NCI-H526 (cell line): Measurements from ENCODE around the gene SLC12A4.
"Not testable (repeated sequence)": the region's sequence is repeated elsewhere in the genome, so short reads cannot be mapped to it uniquely, and the experiment has no call there.

ENCODE experiments used
- DNase-seq, 2 experiments: peaks; one replicate each; lab custom pipeline; 2025; lab: John Stamatoyannopoulos, UW

The SLC12A4 gene

DNA sequence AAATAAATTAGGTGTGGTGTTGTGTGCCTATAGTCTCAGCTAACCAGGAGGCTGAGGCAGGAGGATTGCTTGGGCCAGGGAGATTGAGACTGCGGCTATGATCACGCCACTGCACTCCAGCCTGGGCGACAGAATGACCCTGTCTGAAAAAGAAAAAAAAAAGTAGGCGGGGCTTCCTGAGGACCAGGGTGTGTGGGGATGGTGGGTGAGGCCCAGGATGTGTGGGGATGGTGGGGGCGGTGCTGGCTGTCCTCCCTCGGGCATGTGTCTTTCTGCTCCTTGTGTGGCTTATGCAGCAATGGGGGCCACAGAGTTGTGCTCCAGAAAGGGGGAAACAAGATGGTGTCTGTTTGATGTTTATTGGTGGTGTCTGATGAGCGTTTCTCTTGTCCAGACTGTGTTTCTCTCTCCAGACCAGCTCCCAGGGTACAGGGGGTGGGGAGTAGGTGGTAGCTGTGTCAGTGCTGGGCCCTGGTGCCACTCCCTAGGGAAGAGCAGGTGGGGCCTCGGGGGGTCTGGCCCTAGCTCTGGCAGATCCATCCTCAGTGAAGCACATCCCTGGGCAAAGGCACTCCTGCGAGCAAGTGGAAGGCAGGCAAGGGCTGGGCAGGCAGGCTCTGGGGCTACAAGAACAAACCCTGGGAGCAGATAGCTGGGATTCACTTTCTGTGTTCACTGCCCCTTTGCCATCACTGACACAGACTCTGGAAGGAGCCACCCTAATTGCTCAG lies 26.8 kb downstream of the SLC12A4 start:
- DNase-seq, result no peak

DNA sequence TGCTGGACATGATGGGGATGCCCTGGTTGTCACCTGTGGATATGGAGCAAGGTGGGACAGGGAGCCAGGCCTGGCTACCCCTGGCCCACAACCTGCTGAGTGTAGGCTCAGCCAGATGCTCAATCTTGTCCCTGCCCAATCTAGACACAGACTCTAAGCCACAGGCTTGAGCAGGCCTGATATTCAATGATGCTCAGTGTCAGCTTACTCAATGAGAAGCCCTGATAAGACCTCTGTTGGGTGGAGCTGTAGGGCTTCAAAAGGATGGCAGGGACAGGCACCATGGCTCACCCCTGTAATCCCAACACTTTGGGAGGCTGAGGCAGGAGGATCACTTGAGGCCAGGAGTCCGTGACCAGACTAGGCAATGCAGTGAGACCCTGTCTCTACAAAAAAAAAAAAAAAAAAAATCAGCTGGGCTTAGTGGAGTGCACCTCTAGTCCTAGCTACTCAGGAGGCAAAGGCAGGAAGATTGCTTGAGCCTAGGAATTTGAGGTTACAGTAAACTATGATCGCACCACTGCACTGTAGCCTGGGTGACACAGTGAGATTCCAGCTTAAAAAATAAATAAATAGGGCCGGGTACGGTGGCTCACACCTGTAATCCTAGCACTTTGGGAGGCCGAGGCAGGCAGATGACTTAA lies 27.9 kb downstream of the SLC12A4 start:
- DNase-seq, result no peak

DNA sequence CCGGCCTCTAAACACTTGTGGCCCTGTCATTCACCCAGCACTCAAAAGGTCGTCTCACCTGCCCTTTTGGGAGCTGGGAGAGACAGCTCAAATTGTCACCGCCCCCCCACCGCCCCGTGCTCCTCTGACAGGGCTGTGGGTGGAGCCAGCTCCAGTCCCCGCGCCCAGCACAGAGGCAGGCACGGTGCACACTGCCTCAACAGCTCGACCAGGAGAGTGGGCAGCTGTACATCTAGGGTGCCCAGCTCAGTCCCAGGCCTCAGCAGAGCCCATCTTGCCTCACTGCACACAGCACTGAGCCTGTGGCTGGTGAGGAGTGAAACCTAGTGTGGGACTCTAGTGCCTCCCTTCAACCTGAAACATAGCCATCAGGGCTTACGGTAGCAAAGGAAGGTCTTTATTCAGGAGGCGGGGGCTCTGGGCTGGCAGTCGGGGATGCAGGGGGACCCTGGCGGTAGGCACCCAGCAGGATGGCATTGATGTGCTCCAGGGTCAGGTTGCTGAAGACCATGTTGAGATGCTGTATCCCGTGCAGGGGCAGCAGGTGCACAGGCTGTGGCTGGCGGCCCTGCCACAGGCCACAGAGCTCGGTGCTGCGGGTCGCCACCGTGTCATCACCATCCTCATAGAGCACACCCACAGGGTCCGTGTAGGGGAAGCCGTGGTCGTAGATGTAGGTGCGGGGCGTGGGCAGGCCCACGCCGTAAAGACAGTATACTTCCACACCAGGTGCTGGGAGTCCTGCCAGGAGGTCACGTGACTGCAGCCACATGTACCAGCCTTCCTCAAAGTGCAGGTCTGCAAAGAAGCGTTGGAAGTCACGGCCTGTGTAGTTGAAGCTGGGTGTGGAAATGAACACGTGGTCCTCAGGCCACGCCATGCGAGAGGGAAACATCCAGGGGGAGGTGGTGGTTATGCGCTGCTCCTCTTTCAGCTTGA lies 28.7 kb downstream of the SLC12A4 start:
- DNase-seq, result no peak

DNA sequence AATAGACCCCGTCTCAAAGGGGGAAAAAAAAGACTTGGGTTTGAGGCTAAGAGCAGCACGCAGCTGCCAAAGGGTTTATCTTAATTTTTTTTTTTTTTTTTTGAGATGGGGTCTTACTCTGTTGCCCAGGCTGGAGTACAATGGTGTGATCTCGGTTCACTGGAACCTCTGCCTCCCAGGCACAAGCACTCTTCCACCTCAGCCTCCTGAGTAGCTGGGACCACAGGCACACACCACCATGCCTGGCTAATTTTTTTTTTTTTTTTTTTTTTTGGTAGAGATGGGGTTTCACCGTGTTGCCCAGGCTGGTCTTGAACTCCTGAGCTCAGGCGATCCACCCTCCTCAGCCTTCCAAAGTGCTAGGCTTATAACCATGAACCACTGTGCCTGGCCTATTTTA lies 30.7 kb downstream of the SLC12A4 start:
- not testable (repeated sequence) for DNase-seq

DNA sequence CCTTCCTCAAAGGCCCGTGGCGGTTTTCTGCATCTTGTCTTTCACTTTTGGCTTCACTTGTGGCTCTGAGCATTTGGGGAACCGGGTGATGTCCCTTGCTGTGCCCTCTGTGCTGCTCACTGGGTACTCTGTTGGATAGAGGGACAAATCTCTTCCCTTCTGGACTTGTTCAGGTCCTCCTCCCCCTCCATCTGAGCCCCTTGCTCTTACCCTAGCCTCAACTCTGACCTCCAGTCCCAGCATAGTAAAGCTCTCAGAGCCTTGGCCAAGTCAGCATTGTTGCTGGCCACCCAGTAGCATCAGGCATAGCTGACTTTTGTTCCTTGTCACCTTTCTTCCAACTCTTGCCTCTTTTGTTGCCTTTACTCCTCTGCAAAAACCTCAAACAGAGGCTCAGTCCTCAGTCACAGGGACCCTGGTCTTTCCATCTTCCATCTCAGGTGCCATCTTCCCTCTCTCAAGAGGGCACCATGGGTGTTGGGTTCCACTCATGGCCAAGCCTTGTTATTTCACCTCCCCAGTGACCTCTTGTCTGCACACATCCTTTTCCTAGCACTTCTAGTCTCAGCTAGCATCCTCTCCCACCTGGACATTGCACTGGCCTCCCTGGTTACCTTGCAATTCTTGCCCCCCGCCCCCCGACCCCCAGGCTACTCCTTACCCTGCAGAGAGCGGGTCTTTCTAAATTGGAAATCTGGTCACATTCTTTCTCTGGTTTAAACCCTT lies 31.4 kb downstream of the SLC12A4 start:
- DNase-seq, result no peak

DNA sequence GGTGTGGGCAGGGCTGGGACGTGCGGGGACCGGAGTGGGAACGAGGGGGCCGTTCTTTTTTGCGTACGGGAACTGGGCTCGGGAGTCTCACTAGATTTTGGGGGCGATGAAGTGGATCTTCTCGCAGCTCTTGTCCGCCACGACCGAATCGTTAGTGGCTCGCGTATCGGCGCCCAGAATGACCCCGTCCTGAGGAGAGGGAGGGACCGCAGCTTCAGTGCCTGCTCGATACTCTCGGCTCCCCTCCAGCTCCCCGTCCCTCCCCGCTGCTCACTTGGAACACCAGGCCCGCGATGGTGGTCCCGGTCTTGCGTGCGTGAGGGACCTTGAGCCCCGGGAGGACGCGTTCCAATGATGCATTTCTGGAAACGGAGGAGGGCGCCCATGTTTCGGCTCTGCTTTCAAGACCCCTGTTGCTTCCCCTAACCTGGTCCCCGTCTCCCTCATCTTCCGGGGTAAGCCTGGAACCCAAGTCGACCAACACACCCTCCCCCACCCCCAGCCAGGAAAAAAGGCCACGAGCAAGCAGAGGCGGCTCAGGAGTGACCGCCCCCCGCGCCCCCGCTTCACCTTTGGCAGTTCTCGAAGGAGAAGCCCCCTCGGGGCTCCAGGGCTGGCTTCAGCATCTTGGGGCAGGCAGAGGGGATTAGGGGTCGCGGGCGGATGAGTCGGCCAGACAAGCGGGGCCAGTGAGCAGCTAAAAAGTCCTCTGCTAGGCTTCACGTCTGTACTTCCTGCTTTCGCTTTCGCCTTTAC lies 32.1 kb downstream of the SLC12A4 start, which contains the start of gene PSMB10:
Gene PSMB10 (minus strand): TSS at position 727 of the 756 bp plus-strand sequence. CDS start 101 bp downstream, at position 626.
- peak in 1 of 2 experiments; percentile 40 for DNase-seq

DNA sequence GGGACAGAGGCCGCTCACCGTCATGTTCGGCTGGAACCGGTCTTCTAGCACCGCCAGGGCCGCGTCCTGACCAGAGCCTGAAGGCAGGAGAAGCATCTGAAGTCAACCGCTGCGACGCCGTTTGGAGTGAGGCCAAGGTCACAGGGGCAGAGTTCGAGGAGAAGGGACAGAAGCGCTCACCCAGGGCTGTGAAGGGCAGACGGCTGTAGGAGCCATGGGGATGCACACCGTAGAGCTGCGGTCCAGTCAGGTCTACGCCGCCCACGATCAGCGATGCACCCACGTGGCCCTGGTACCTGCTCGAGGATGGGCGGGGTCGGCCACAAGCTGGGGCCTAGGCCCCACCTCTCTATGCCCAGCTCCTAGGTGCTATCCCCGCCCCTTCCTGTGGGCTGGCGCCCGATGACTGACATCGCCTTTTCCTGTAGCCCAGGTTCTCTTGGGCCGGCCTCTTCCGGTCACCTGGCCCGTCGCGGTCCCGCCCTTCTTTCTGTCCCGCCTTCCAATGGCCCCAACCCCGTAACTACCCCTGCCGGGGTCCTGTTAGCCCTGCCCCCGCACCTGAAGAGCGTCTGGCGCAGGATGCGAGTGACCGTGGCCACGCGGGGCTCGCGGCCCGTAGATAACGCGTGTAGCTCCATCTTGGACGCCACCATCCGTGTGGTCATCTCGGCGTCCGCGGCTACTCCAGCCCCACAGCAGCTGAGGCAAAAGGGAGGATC lies 32.9 kb downstream of the SLC12A4 start:
- DNase-seq, result peak; percentile 94 to 97

DNA sequence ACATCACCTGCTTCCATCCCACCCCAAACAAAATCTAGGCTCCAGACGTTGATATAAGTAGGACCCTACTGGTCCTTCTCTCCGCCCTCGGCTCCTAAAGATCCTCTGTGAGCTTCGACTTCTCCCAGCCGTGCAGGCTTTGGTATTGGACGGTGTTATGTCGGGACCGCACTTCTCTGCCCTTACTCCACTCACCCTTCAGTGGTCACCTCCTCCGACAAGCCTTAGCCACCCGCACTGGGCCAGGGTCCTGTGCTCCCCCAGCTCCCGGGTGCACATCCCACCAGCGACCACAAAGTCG lies 33.4 kb downstream of the SLC12A4 start:
- DNase-seq, result peak in 1 of 2 experiments; percentile 43

DNA sequence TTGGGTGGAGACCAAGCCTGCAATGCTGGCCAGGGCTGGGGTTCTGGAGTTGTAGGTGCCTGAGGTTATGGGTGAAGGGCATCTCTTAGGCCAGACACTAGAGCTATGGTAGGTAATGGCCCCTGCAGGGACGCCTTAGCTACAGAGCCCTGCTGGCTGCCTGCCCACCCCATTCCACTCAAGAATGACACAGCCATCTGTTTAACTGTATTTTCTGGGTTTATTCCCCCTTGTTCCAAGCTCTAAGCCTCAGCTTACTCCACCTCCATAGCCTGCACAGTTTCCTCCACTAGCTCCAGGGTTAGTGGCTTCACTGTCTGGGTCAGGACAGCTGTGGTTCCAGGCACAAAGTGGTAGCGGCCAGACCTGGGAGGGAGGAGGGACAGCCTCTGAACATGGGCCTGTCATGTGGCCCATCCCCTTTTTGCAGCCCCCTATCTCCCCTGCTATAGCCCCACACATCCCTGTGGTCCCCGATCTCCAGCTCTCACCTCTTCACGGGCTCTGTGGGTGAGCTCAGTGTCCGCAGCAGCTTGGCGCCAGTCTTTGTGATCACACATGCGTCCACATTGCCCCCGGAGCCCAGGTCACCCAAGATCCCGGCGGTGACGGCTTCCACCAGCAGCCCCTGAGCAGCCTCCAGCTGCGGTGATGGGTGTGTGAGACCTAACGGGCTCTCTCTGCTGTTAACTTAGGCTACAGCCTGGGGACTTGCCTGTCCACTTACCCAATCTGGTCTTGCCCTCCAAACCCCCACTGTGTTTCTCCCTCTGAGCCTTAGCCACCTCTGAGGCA lies 33.9 kb downstream of the SLC12A4 start:
- peak in 1 of 2 experiments; percentile 36 for DNase-seq

DNA sequence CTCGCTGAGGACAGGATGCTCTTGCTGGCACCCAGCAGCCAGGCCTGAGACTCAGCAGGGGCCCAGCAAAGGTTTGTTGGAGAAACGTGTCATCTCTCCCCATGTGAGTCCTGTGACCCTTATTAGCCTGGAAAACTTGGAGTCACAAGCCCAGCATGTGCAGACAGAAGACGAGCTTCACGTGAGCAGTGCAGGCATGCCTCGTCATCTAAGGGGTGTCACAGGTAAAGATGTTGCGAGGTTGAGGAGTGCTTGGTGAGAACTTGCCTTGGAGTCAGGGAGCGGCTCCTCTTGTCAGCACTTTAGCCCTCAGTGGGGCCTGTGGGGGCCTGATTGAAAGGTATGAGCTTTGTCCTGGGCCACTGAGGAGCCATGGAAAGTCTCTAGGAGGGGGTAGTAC lies 34.6 kb downstream of the SLC12A4 start:
- DNase-seq, result no peak

DNA sequence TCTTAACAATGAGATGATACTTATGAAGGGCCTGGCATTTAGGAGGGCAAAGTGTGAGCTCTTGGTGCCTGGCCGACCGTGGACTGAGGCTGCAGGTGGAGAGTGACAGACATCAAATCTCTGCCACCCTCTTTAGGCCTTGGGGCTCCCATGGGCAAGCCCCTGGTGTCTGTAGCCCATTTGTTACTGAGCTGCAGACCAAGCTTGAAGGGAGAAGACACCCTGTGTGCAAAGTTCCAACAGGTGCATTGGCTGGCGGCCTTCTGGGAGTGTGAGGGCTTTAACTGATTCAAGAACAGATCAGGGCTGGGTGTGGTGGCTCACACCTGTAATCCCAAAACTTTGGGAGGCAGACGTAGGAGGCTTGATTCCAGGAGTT lies 36.0 kb downstream of the SLC12A4 start:
- no peak for DNase-seq

DNA sequence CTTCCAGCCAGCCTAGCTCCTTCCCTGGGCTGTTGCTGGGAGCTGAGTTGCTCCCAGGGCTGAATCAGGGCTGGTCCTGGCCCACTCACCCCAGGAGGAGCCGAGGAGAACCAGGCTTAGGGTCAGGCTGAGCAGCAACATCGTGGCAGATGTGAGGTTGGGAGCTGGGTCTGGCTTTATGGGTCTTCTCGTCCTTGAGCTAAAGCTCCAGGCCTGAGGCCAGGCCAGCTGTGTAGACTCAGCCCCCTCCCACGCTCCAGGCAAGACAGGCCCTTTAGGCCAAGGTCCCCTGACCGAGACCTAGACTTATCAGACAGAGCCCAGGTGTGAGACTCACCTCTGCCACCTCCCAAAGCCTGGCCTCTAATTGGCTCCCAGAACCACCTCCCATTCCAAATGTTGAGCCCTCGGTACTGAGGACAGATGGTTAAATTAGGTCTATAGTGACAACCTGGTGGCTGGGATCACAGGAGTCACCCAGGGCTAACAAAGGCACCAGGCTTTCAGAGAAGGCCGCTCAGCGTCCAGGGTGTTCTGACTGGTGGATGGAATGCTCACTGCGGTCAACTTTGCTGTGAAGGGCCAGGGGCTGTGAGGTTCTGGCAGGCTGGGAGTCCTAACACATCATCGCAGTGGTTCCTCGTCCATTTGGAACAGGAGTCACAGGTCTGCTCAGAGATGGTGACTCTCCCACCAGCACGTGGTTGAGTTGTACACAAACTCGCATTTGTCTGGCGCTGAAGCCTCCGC lies 36.5 kb downstream of the SLC12A4 start, which contains the start of gene CTRL:
Gene CTRL (minus strand): TSS at position 151 of the 750 bp plus-strand sequence. CDS start 10 bp downstream, at position 141.
- DNase-seq, result no peak

DNA sequence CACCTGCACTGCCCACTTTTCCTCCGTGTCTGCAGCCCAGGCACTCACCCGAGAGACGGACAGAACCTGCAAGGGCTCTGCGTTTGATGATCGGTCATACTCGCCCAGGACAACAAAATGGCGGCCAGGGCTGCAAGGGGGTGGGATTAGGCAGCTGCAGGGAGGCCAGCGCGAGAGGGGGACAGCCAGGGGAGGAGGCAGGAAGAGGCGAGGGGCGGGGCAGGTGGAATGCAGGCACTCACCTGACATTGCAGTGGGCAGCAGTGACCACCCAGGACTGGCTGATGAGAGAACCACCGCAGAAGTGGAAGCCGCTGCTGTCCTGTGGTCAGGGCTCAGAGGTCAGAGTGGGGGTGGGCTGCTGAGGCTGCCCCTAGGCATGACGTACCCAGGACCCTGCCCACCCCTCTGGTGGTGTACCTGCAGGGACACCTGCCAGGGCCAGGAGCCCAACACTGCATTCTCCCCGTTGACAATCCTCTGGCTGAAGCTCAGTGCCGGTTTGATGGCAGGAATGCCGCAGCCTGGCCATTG lies 37.7 kb downstream of the SLC12A4 start:
- no peak for DNase-seq

DNA sequence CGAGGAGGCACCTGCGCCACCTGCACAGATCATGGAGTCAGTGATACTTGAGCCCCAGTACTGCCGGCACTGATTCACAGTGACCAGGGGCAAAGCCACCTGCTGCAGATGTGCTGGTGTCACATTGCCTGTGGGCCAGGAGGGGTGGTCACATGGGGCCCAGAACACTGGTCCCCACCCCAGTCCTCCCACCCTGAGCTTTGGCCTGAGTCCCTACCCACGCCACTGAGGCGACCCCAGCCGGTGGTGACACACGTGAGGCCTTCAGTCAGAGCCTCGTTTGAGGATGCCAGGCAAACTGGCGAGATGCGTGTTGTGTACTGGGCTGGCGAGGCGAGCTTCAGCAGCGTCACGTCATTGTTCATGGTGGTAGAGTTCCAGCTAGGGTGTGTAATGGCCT lies 38.2 kb downstream of the SLC12A4 start:
- DNase-seq, result no peak

DNA sequence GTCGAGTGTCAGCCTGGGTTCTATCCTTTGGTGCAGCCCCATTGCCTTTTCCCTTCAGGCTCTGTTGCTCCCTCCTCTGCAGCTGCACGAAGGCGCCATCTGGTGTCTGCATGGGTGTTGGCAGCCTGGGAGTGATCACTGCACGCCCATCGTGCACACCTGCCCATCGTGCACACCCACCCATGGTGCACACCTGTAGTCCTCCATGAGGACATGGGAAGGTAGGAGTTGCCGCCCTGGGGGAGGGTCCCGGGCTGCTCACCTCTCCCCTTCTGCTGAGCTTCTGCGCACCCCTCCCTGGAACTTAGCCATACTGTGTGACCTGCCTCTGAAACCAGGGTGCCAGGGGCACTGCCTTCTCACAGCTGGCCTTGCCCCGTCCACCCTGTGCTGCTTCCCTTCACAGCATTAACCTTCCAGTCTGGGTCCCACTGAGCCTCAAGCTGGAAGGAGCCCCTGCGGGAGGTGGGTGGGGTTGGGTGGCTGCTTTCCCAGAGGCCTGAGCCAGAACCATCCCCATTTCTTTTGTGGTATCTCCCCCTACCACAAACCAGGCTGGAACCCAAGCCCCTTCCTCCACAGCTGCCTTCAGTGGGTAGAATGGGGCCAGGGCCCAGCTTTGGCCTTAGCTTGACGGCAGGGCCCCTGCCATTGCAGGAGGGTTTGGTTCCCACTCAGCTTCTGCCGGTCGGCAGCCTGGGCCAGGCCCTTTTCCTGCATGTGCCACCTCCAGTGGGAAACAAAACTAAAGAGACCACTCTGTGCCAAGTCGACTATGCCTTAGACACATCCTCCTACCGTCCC lies 39.7 kb downstream of the SLC12A4 start:
- peak; percentile 33 to 78 for DNase-seq

DNA sequence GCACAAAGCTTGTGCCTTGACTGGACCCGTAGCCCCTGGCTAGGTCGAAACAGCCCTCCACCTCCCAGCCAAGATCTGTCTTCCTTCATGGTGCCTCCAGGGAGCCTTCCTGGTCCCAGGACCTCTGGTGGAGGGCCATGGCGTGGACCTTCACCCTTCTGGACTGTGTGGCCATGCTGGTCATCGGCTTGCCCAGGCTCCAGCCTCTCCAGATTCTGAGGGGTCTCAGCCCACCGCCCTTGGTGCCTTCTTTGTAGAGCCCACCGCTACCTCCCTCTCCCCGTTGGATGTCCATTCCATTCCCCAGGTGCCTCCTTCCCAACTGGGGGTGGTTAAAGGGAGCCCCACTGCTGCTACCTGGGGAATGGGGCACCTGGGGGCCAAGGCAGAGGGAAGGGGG lies 40.3 kb downstream of the SLC12A4 start:
- DNase-seq, result no peak

DNA sequence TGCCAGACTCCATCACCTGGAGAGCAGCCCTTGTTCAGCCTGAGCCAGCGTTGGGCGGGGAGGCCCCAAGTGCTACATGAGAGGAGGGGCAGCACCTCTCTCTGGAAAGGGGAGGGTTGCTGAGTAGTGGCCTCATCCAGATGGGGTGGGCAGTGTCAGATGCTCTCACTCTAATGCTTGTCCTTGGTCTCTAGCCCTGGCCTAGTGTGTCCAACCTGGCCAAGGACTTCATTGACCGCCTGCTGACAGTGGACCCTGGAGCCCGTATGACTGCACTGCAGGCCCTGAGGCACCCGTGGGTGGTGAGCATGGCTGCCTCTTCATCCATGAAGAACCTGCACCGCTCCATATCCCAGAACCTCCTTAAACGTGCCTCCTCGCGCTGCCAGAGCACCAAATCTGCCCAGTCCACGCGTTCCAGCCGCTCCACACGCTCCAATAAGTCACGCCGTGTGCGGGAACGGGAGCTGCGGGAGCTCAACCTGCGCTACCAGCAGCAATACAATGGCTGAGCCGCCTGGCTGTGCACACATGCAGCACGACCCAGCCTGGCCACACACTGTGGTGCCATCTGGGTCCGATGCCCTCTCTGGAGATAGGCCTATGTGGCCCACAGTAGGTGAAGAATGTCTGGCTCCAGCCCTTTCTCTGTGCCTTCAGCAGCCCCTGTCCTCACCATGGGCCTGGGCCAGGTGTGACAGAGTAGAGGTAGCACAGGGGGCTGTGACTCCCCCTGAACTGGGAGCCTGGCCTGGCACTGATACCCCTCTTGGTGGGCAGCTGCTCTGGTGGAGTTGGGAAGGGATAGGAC lies 41.1 kb downstream of the SLC12A4 start:
- no peak for DNase-seq
